H1 (cell line): ENCODE data around the gene SLC6A12. TPM values are rescaled to one million over a fixed set of nuclear protein-coding genes. Genes with fewer than 3 reads are reported as not detected.

Source experiments
- CHD7 ChIP-seq: fragments of 300-600 bp; sonication (generic); IDR thresholded peaks from 2 replicates; pipeline ENCODE4 v1.7.1; 2012; ENCODE audit warnings: low read length, moderate library complexity, mild to moderate bottlenecking, inconsistent platforms; ENCODE audit not compliant: insufficient replicate concordance
- CTCF ChIP-seq, 3 experiments: IDR thresholded peaks; 1 replicate in 2 of 3; 2 replicates in 1 of 3; pipeline versions ENCODE4 v1.5.1 to v1.6.1; 2011; ENCODE audit warnings: low read length in 3 of 3, mild to moderate bottlenecking in 3 of 3, inconsistent platforms in 2 of 3, low read depth in 1 of 3, moderate library complexity in 1 of 3; ENCODE audit not compliant: insufficient read depth in 1 of 3; ENCODE audit errors: control extremely low read depth in 1 of 3
- HDAC6 ChIP-seq: IDR thresholded peaks from one replicate; pipeline ENCODE4 v1.7.1; 2012; ENCODE audit warnings: low read depth, mild to moderate bottlenecking, inconsistent platforms, low read length, moderate library complexity
- NRF1 ChIP-seq: IDR thresholded peaks from 2 replicates; pipeline ENCODE4 v1.6.1; 2011; ENCODE audit warnings: mild to moderate bottlenecking, low read depth, low read length, improper control_type of control experiment
- PHF8 ChIP-seq: fragments of 200-600 bp; sonication (generic); conservative IDR thresholded peaks from 2 replicates; pipeline ENCODE4 v1.7.1; 2012; ENCODE audit warnings: low read depth, mild to moderate bottlenecking, inconsistent platforms, low read length, moderate library complexity
- SIX5 ChIP-seq: IDR thresholded peaks from 2 replicates; pipeline ENCODE4 v1.6.1; 2011; ENCODE audit warnings: mild to moderate bottlenecking, low read depth, low read length
- polyA plus RNA-seq, 7 experiments: library from polyadenylated mRNA; depleted of rRNA in 3 of 7; stranded (reverse) in 5 of 7; unstranded in 2 of 7; fragments of >200 nt in 5 of 7; fragments of 200-250 nt in 2 of 7; gene quantifications; 1 replicate in 5 of 7; 2 replicates in 1 of 7; 4 replicates in 1 of 7; pipeline versions ENCODE4 v1.2.1 to v1.2.3, GENCODE V29; 2011 to 2013; ENCODE audit warnings: missing spikeins in 2 of 7, mixed read lengths in 2 of 7
- total RNA-seq: library from RNA; stranded (reverse); fragmentation: NEBNext Ultra II Directional; extraction: Animal tissue kit (Norgen Biotek cat#: 25700); gene quantifications from 2 replicates; pipeline ENCODE4 v1.2.1, GENCODE V29; 2021

The SLC6A12 gene
- total and polyA plus RNA-seq, 2 of the 8 experiments (the other 6 are each of a cell fraction or from before 2014, with no cell fraction given) = 0.70 to 1.1 TPM

- TF ChIP-seq CHD7 (no peak), PHF8 (no peak), SIX5 (no peak), NRF1 (no peak), CTCF (IDR thresholded peaks at IDR 0.05; ENCODE audit: control extremely low read depth in 1 of 3, insufficient read depth in 1 of 3, low read depth in 1 of 3, low read length in 3 of 3) (no peak), HDAC6 (no peak)
Measured at GRCh38 chr12:174124-174523, 39.8 kb downstream of the SLC6A12 start (continued).
